Ishikawa (cell line): ENCODE measurements around the gene CDH2.

Source experiments
- CEBPB ChIP-seq: IDR thresholded peaks from 2 replicates; pipeline ENCODE4 v1.6.1; 2012
- CREB1 ChIP-seq: IDR thresholded peaks from 2 replicates; pipeline ENCODE4 v1.6.1; 2012; ENCODE audit warnings: low read depth
- EGR1 ChIP-seq: IDR thresholded peaks from 2 replicates; pipeline ENCODE4 v1.6.1; 2012
- EP300 ChIP-seq: IDR thresholded peaks from 2 replicates; pipeline ENCODE4 v1.6.1; 2012; ENCODE audit warnings: borderline replicate concordance
- FOXM1 ChIP-seq: IDR thresholded peaks from 2 replicates; pipeline ENCODE4 v1.6.1; 2012; ENCODE audit warnings: low read depth, borderline replicate concordance
- NFIC ChIP-seq: IDR thresholded peaks from 2 replicates; pipeline ENCODE4 v1.6.1; 2012
- RAD21 ChIP-seq: IDR thresholded peaks from 2 replicates; pipeline ENCODE4 v1.6.1; 2012; ENCODE audit warnings: low read depth
- TAF1 ChIP-seq: IDR thresholded peaks from 2 replicates; pipeline ENCODE4 v1.6.1; 2012; ENCODE audit warnings: low read depth, mild to moderate bottlenecking
- TCF12 ChIP-seq: IDR thresholded peaks from 2 replicates; pipeline ENCODE4 v1.6.1; 2012; ENCODE audit warnings: low read depth
- YY1 ChIP-seq: IDR thresholded peaks from 2 replicates; pipeline ENCODE4 v1.6.1; 2012; ENCODE audit warnings: low read depth
- TF ChIP-seq, protein P1 (sequence below): IDR thresholded peaks from 2 replicates; pipeline ENCODE4 v1.6.1; 2012; ENCODE audit warnings: low read depth, mild to moderate bottlenecking

The CDH2 gene

DNA sequence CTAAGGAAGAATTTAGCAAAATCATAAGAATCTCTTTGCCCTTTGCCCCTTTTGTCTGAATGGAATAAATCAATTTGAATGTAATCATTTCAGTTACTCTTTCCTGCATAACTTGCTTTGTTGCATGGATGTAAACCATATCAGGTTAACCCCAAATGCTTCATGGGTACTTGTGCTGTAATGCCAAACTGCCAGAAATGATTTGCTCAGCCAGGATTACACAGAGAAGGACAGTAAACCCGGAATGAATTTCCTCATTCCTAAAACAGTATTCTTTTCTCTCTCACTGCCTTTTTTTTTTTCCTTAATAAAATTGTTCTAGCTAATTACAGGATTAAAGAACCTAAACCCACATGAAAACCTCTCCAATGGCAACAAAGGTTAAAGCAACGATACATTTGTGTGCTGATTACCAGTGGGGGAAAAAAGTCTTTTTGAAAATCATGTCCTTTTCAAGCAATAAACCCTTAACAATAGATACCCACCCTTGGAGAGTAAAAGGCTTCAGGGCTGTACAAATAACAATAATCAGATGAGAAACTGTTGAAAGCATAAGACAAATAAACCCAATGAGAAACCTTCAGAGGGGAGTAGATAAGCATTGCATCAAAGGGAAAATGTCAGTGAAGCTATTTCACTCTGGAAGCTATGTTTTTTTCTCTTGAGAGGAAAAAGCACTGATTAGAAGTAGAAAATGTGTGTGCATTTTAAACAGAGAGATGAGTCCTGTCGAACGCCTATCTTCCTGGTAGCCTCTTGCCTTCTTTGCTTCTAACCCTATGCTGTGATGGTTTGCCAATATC, 275.3 kb downstream of the CDH2 start:
- TF ChIP-seq, protein P1, sequence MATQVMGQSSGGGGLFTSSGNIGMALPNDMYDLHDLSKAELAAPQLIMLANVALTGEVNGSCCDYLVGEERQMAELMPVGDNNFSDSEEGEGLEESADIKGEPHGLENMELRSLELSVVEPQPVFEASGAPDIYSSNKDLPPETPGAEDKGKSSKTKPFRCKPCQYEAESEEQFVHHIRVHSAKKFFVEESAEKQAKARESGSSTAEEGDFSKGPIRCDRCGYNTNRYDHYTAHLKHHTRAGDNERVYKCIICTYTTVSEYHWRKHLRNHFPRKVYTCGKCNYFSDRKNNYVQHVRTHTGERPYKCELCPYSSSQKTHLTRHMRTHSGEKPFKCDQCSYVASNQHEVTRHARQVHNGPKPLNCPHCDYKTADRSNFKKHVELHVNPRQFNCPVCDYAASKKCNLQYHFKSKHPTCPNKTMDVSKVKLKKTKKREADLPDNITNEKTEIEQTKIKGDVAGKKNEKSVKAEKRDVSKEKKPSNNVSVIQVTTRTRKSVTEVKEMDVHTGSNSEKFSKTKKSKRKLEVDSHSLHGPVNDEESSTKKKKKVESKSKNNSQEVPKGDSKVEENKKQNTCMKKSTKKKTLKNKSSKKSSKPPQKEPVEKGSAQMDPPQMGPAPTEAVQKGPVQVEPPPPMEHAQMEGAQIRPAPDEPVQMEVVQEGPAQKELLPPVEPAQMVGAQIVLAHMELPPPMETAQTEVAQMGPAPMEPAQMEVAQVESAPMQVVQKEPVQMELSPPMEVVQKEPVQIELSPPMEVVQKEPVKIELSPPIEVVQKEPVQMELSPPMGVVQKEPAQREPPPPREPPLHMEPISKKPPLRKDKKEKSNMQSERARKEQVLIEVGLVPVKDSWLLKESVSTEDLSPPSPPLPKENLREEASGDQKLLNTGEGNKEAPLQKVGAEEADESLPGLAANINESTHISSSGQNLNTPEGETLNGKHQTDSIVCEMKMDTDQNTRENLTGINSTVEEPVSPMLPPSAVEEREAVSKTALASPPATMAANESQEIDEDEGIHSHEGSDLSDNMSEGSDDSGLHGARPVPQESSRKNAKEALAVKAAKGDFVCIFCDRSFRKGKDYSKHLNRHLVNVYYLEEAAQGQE, result no peak
- no peak for TF ChIP-seq EP300
- TF ChIP-seq CREB1, result no peak
- no peak for TF ChIP-seq TAF1
- no peak for TF ChIP-seq TCF12
- TF ChIP-seq YY1, result no peak
- no peak for TF ChIP-seq FOXM1
- no peak for TF ChIP-seq EGR1
- TF ChIP-seq NFIC, result no peak
- TF ChIP-seq CEBPB, result no peak
- no peak for TF ChIP-seq RAD21
